Ishikawa (cell line): ENCODE measurements around the gene OBSCN.

ENCODE experiments used
- CEBPB ChIP-seq: IDR thresholded peaks from 2 replicates; pipeline ENCODE4 v1.6.1; 2012
- CREB1 ChIP-seq: IDR thresholded peaks from 2 replicates; pipeline ENCODE4 v1.6.1; 2012; ENCODE audit warnings: low read depth
- EGR1 ChIP-seq: IDR thresholded peaks from 2 replicates; pipeline ENCODE4 v1.6.1; 2012
- EP300 ChIP-seq: IDR thresholded peaks from 2 replicates; pipeline ENCODE4 v1.6.1; 2012; ENCODE audit warnings: borderline replicate concordance
- FOXM1 ChIP-seq: IDR thresholded peaks from 2 replicates; pipeline ENCODE4 v1.6.1; 2012; ENCODE audit warnings: low read depth, borderline replicate concordance
- MAX ChIP-seq: IDR thresholded peaks from 2 replicates; pipeline ENCODE4 v1.6.1; 2012
- NFIC ChIP-seq: IDR thresholded peaks from 2 replicates; pipeline ENCODE4 v1.6.1; 2012
- RAD21 ChIP-seq: IDR thresholded peaks from 2 replicates; pipeline ENCODE4 v1.6.1; 2012; ENCODE audit warnings: low read depth
- REST ChIP-seq: IDR thresholded peaks from 2 replicates; pipeline ENCODE4 v1.6.1; 2012; ENCODE audit warnings: low read depth, mild to moderate bottlenecking
- TAF1 ChIP-seq: IDR thresholded peaks from 2 replicates; pipeline ENCODE4 v1.6.1; 2012; ENCODE audit warnings: low read depth, mild to moderate bottlenecking
- TCF12 ChIP-seq: IDR thresholded peaks from 2 replicates; pipeline ENCODE4 v1.6.1; 2012; ENCODE audit warnings: low read depth
- TEAD4 ChIP-seq: IDR thresholded peaks from 2 replicates; pipeline ENCODE4 v1.6.1; 2012
- USF1 ChIP-seq: IDR thresholded peaks from 2 replicates; pipeline ENCODE4 v1.6.1; 2012
- YY1 ChIP-seq: IDR thresholded peaks from 2 replicates; pipeline ENCODE4 v1.6.1; 2012; ENCODE audit warnings: low read depth
- ZBTB7A ChIP-seq: IDR thresholded peaks from 2 replicates; pipeline ENCODE4 v1.6.1; 2012; ENCODE audit warnings: low read depth

The OBSCN gene

GRCh38 chr1:228304225-228304624 lies 96.4 kb downstream of the OBSCN start:
- no peak for TF ChIP-seq NFIC

- no peak for TF ChIP-seq CEBPB
- TF ChIP-seq NFIC, result no peak
Measured at GRCh38 chr1:228304766-228305395, 97.0 kb downstream of the OBSCN start.

DNA sequence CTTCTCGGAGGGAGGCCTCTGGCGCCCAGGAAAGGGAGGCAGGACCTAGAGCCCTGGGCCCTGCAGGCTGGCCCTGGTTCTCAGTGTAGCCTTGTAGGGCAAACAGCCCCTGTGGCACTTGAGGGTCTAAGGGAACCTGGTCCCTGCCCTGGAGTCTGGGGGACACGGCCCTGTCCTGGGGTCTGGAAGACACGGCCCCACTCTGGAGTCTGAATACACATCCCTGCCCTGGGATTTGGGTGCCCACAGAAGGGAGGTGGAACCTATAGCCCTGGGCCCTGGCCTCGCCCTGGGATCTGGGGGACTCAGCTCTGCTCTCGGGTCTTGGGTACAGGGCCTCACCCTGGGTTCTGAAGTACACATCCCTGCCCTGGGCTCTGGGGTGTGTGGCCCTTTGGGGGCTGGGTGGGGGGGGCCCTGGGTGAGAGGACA lies 97.9 kb downstream of the OBSCN start:
- TF ChIP-seq RAD21 (no peak), CREB1 (no peak), TAF1 (no peak), FOXM1 (no peak), REST (no peak), EGR1 (no peak), YY1 (no peak), USF1 (no peak), MAX (no peak), TEAD4 (no peak), TCF12 (no peak), CEBPB (no peak), NFIC (no peak), ZBTB7A (no peak), EP300 (no peak)

DNA sequence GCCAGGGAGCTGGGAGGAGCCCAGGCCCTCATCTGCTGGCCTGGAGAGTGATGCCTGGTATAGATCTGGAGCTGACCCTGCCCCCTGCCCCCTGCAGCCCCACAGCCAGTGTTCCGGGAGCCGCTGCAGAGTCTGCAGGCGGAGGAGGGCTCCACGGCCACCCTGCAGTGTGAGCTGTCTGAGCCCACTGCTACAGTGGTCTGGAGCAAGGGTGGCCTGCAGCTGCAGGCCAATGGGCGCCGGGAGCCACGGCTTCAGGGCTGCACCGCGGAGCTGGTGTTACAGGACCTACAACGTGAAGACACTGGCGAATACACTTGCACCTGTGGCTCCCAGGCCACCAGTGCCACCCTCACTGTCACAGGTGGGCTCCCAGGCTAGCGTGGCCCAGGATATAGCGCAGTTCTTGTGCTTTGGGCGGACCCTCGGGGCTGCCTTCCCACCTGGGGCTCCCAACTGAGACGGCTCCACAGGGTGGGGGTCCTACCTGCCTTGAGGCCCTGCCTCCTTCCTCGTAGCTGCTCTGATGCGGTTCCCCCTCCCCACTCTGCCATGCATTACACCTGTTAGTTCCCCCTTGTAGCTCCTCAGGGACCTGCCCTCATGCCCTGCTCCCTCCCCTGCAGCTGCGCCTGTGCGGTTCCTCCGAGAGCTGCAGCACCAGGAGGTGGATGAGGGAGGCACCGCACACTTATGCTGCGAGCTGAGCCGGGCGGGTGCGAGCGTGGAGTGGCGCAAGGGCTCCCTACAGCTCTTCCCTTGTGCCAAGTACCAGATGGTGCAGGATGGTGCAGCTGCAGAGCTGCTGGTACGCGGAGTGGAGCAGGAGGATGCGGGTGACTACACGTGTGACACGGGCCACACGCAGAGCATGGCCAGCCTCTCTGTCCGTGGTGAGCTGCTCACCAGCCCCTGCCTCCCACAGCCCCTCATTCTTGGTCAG lies 98.7 kb downstream of the OBSCN start:
- TF ChIP-seq REST, result no peak
- no peak for TF ChIP-seq RAD21
- TF ChIP-seq CREB1, result no peak
- no peak for TF ChIP-seq CEBPB
- TF ChIP-seq ZBTB7A, result no peak
- no peak for TF ChIP-seq TEAD4
- no peak for TF ChIP-seq NFIC
- TF ChIP-seq EP300, result no peak
- no peak for TF ChIP-seq TCF12
- TF ChIP-seq MAX, result no peak
- TF ChIP-seq EGR1, result no peak
- TF ChIP-seq USF1, result no peak
- no peak for TF ChIP-seq YY1
- no peak for TF ChIP-seq TAF1
- TF ChIP-seq FOXM1, result no peak

DNA sequence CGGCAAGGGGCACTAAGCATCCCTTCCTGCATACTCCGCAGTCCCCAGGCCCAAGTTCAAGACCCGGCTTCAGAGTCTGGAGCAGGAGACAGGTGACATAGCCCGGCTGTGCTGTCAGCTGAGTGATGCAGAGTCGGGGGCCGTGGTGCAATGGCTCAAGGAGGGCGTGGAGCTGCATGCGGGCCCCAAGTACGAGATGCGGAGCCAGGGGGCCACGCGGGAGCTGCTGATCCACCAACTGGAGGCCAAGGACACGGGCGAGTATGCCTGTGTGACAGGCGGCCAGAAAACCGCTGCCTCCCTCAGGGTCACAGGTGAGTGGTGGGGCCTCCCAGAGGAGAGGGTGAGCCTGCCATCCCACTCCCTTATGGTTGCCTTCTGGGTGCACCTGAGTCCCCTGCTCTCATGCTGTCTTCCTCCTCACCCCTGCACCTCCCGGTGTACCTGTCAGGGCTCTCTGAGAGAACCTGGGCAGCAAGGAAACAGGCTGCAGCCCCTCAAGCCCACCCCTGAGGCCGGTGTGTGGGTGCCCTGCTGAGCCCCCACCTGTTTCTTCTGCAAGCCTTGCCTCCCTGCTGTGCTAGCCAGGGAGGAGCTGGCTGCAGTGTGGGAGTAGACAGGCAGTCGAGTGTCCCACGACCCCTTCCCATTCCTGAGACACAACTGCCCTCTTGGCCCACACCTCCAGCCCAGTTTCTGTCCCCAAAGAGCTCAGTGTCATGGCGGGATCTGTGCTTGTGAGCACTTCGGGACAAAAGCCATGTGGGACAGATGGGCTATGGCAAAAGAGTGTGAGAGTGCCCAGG lies 99.6 kb downstream of the OBSCN start:
- TF ChIP-seq YY1 (no peak), EGR1 (no peak), EP300 (no peak), NFIC (no peak), REST (no peak), CEBPB (no peak), MAX (no peak), TEAD4 (no peak), CREB1 (no peak), FOXM1 (no peak), TCF12 (no peak)
